Measurements from ENCODE around the gene LTBP2. TPM values are rescaled to one million over a fixed set of nuclear protein-coding genes. Genes with fewer than 3 reads are reported as not detected.
A peak's percentile ranks its signal among the peaks of the same experiment; 100 is the strongest.

Gene LTBP2
- total RNA-seq, 1 donor from 2014 or later = 14.4 TPM

DNA sequence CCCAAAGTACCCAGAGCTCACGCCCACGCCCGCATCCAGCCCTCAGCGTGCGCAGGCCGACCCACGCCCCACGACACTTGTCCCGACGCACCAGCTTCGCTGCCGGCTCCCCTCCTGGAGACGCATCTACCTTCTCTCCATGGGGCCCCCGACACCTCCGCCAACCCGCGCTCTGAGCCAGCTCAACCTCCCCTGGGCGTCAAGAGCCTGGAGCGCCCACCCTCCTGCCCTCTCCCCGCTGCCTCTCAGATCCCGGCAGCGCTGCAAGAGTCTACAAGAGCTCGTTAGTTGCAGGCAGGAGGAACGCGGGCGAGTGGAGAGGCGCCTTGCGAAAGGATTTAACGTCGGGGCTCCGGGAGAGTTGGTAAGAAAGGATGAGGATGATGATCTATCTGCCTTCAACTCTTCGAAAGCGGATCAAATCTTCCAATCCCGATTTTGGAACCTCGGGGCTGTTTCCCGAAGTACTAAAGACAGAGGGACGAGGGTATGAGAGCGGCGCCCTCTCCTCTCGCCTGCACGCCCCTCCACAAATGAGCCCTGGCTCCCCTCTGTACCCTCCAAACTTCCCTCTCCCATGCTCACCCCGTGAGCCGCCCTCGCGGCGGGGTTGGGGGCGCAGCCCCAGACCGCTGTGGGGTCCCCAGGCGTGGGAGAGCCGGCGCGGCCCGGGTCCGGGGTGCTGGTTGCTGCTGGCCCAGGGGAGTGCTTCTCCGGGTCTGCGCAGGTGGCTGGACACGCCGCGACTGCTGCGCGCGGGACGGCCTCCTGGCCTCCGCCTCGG is 979 bp downstream of the LTBP2 start:
- peak; percentile 0 for ATAC-seq

DNA sequence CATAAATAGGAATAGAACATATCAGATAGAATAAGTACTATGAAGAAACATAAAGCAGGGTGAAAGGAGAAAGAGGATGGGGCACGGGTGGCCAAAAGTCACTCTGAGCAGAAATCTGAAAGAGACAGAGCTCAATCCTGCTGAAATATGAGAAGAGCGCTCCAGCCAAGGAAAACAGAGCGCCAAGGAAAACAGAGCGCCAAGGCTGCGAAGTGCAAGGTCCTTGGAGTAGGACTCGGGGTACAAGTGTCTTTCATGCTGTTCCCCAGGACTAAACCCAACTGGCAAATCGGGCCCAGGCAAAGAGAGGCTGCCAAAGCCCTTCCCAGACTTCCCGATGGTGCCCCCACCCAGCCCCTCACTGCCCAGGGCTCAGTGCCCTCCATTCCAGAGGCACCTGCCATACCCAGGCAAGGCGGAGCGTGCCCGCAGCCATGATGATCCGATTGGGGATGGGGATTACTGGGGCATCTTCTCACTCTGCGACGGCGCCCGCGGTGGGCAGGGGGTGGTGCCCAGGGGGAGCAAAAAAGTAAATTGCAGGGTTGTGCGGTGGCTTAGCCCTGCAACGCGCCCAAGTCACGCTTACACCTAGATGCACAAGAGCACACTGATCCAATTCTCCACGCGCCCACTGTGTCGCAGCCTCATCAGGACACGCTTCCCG is 1.7 kb downstream of the LTBP2 start:
- no peak for ATAC-seq

DNA sequence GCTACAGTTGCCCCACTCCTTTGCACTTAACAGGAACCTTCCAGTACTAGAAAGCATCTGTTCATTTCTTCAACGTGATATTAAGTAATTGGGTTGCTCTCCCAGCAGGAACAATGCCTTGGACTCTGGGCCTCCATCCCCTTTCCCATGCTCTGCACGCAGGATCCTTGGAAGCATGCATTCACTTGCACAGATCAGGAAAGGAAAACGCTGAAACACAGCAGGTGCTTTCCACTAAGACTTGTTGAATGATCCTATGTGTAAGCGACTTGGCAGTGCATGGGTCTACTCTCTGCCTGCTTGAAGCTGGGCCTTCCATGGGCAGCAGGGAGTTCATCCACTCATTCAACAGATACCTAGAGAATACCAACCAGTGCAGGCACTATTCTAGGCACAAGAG is 2.3 kb downstream of the LTBP2 start:
- ATAC-seq = no peak

DNA sequence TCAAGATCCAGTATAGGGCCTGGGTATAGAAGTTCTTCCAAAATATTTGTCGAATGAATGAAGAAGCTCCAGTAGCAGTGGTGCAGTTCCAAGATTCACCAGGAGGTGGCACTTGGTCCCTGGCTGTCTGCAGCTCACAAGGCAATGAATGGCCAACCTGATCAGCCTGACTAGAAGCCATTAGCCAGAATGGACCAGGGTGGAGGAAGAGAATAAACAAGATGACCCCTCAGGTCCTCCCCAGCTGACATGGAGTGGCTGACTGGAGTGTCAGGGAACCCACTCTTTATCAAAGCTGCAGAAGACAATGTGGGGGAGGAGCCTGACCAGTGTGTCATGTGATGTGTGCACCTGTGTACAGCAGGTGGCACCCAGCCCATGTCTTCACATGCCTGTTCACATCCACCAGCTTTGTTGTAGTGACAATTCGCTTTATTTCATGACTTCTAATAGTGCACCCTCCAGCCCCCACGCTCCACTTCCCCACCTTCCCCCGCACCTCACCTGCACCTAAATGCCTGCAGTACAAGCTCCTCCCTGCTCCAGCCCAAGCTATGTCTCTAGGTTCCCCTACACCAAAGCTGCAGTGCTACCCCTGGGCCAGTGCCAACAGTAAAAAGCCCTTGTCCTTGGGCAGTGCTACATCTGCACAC is 3.0 kb downstream of the LTBP2 start:
- peak; percentile 63 for ATAC-seq

DNA sequence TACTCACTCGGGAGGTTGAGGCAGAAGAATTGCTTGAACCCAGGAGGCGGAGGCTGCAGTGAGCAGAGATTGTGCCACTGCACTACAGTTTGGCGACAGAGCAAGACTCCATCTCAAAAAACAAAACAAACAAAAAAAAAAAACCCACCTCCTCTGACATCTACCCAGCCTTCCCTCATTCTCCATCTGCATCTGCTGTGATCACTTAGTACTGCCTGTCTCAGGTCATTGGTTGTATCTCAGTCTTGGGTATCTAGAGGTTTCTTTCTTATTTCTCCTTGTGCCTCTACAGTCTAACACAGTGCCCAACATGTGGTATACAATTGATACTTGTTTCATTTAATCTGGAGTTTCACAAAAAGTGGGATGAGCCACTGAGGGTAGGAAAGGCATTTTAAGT is 5.3 kb downstream of the LTBP2 start:
- no peak for ATAC-seq

DNA sequence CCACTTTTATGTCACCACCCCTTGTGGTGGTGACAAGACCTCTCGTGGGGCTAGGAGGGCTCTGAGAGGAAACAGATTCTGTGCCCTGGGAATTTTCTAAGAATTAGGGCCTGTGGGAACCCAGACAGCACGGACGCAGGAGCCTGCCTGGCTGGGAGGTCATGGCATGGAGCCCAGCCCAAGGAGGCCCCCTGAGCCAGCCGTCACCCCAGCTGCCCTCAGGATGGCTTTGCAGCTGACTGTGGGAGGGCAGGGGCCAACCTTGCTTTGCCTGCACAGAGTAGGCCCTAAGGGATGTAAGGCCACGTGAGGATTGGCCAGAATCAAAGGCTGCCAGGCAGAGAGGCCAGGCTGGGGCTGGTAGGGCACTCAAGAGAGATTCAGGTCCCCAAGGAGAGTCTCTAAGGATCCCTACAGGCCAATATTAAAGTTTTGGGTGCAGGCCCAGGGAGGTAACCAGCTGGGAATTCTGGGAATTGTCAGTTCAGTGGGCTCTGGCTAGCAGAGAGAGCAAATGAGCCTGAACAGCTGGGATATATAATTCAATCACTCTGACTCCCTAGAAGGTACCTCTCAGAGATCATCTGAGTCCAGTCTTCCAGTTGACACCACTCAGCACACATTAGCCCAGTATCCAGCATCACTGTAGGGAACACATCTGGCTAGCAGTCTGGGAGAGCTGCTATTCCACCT is 6.4 kb downstream of the LTBP2 start:
- ATAC-seq = no peak

DNA sequence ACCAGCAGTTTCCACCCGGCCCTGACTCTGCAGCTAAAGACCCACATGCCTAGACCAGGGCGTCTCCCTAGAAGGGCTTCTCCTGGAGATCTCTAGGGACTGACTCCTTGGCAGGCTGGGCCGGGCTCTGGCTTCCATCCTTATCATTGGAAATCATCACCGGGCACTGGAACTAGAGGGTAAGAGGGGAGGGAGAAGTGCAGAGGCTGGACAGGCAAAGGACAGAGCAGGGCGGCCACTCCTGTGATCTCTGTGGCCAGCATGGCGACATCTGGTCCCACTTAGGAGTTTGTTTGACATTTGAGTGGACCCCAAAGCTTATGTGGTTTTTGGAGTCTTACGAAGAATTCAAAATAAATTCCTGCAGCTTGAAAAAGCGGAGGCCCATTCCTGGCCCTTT is 7.1 kb downstream of the LTBP2 start:
- ATAC-seq = no peak

DNA sequence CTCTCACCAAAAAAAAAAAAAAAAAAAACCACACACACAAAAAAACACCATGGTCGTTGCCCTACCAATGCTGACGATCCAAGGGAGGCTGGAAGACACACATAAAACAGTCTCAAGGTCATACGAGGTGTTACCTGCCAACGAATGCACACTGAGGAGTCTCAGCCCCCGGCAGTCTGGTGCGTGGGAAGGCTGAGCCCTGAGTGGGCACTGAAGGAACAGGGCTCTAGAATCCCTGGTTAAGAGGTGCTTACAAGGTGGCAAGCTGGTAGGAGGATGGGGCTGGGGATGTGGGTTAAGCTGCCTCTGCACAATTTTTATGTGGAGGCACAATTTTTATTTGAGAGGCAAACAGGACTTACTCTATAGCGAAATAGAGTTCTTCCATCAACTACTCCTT is 7.9 kb downstream of the LTBP2 start:
- ATAC-seq = no peak

DNA sequence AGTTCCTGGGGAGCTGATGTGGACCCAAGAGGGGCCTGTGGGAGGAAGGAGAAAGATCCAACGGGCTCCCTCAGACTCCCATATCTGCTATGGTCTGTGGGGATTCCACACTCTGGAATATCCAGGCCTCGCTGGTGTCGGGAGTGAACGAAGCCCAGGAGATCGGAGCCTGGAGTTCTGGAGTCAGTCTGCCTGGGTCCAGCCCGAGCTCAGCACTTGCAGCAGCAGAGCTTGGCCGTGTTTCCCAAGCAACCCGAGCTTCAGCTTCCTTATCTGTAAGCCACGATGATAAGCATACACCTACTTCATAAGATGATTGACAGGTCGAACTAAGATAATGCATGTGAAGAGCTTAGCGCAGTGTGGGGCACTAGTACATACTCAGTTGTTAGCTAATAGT is 10.1 kb downstream of the LTBP2 start:
- no peak for ATAC-seq

DNA sequence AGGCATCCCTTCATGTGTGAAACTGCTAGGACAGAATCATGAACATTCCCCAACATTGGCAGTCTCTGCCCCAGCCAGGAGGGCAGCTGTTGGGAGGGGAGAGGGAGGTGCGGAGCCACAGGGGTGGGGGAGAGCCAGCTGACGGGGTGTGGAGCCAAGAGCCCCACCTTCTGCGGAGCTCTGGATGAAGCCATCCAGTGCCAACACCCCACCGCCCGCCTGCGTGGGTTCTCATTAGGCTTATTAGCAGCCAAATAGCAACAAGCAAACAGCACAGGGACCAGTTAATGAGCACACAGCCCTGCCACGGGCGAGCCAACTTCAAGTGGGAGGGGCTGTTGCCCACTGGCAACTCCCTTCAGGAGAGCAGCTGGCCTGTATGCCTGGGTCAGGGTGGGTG is 12.1 kb downstream of the LTBP2 start:
- no peak for ATAC-seq

DNA sequence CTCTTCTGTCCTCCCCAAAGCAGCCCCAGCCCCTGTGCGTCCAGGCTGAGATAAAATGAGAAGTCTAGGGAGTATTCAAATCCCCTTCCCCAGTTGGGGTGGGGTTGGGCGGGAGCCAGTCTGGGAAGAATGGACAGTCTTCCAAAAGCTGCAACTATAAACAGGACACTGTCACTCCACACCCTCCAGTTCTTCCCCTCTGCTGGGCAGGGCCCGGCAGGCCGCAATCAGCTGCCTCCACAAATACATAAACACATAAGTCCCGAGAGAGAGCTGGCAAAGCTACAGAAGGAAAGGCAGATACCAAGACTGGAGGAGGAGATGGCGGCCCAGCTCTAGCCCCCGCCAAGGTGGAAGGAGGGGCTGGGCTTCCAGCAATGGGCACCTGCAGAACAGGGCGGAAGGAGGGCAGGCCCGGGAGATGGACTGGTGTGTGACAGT is 12.7 kb downstream of the LTBP2 start:
- no peak for ATAC-seq

DNA sequence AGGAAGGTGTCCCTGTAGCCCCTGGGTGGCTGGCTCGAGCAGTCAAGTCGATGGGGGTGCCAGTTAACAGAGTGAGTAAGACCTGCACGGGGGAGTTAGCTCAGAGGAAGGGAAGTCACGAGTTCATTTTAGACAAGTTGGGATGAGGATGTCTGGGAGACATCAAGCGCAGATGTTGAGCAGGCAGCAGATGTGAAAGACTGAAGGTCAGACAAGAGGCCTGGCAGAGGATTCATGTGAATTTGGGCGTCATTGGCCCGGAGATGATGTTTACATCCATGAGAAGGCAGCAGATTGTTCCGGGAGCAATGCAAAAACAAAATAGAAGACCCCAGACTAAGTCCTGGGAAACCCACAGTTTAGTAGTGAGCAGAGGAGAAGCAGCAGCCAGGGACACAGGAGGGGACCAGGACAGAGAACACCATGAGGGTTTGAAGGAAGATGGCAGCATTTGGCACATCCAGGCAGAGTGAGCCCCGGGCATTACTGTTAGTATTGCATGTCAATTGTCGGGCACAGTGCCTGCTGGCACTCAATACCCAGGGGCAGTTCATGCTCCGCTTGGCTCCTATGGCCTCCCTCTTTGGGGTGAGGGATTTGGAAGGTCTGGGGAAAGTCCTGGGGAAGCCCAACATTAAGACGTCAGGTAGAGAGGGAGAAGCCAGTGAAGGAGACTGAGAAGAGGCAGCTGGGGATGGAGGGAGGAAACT is 15.1 kb downstream of the LTBP2 start:
- ATAC-seq = no peak

DNA sequence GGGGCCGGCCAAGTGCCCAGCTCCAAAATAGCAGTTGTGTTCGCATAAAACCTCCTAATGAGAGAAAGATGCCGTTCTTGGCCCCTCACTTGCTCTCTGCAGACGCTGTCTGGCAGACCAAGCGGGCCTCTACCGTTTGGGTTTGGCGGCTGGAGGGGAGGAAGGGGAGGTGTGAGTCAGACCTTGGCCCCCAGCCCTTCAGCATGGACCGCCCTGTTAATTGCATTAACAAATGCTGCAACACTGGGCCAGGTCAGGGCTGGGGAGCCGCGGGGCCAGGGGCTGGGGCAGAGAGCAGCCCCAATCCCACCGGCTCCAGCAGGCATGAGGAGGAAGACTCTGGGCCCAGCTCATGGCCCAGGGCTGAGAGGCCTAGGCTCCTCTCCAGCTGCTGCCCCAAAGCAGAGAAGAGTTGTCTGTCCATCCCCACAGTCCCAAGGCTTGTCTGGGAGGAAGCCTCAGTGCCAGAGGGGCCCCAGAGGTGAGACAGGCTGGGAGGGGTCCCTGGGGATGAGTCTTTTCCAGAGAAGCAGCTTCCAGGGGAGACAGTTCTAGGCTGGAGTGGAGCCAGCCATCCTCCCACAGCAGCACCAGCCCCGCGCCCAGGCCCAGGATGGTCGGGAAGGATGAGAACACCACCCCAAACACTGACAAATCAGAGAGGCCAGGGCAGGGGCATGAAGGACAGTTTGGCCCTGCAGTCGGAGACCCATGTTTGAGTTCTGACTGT is 16.9 kb downstream of the LTBP2 start:
- ATAC-seq = peak; percentile 31

DNA sequence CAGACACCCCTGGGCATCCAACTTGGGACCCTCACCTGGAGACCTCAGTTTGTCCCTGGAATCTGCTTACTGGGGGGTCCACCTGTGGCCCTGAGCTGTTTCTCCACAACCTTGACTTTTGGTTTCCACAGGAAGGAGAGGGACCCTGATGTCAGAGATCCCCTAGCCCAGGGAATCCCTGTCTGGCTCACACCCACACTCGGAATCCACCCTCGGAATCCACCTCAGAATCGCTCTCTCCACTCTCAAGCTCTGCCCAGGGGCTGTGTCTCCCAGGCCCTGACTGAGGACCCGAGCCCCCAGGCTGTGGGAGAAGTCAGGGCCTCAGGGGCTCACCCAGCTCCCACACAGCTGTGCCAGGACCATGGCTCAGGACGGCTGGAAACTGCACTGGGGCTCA is 17.4 kb downstream of the LTBP2 start:
- ATAC-seq = no peak

DNA sequence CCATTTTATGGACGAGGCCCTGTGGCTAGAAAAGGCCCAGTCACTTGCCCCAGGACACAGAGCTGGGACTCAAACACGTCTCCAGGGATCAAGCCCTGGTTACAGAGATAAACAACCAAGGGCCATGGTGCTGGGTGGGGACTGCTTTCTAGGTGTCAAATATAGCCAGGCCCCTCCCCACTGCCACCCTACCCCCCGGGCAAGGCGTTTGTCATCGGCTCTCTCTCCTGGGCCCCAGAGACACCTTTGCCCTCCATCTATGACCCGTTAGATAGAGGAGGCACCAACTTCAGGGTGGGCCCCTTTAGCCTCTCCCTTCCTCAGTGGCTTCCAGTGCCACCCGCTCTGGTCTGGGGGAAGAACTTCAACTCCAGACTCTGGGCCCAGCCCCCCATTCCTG is 18.0 kb downstream of the LTBP2 start:
- no peak for ATAC-seq

DNA sequence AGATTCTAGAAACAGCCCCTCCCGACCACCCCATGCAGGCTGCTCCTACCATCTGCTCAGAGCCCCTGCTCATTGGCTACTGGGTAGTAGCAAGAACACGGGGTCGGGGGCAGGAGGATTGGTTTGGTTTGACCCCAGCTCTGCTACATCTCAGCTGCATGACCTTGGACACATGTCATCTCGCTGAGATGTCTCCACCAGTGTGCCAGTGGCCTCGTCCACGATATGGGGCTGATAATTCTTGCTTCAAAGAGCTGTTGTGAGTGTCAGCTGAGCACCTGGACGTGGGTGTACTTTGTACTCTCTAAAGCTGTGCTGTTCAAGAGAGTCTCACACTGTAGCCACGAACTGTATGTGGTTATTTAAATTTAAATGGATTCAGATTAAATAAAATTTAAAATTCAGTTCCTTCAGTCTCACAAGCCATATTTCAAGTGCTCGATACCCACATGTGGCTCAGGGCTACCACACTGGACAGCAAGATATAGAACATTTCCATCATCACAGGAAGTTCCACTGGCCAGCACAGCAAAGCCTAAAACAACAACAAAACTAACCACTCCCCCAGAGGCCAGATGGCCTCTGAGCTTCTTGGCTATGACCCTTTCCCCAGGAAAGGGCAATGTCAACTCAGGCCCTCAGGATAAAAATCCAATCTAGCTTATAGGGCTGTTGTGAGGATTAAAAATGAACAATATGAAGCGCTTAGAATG is 18.6 kb downstream of the LTBP2 start:
- no peak for ATAC-seq

DNA sequence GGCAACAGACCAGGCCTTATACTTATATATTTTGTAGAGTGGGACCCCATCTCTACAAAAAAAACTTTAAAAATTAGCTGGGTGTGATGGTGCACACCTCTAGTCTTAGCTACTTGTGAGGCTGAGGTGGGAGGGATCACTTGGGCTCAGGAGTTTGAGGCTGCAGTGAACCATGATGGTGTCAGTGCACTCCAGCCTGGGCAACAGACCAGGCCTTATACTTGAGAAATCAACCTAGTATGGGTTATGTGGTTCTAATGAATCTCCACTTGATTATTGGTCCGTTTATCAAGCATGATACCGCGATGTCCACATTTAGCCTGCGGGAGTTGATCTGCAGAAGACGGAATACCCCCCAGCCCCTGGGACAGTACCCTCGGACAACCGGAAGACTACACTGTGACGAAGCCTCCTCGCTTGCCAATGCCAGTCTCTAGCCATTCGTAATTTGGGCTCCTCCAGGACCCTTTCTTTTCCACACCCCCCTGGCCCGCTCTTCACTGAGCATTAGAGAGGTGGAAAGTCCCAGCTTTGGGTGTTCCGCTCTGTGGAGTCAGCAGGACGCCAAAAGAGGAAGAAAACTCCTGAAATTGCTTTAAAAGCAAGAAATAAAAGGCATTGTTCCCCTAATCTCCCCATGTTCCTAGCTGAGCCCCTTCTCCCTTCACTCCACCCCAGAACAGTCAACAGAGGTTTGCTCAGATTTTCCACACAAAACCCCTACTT is 19.4 kb downstream of the LTBP2 start:
- no peak for ATAC-seq

DNA sequence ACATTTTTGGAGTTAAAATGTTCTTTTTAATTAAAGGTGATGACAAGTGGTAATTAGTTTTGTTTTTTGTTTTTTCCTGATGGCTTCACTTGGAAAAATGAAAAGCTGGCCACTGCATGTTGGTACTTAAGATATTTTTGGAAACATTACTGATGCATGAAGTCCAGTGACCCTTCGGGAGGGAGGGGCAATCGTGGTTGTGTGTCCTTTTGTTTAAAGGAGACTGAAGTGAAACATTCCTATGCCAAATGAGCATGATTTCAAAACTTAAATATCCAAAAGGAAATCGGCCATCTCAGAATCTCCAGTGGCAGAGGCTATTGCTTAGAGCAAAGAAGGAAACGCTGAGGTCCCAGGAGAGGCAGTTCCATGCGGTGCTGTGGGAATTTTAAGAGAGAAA is 20.1 kb downstream of the LTBP2 start:
- no peak for ATAC-seq

DNA sequence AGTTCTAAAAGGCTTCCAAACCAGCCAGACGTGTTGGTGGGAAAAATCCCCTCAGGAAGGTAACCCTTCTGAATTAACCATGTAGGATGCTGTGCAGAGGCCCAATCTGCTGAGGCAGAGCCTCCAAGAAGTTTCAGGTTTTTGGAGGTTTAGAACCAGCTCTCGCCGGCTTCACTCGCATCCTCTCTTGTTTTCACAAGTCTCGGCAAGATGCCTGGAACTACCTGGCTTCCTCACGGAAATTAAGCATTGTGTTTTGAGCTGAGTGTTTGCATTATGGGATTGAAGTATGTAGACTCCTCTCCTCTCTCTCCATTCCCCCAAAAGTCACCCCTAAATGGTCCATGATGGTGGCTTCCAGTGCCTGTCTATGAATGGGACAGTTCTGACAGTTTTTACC is 20.6 kb downstream of the LTBP2 start:
- ATAC-seq = peak; percentile 6

DNA sequence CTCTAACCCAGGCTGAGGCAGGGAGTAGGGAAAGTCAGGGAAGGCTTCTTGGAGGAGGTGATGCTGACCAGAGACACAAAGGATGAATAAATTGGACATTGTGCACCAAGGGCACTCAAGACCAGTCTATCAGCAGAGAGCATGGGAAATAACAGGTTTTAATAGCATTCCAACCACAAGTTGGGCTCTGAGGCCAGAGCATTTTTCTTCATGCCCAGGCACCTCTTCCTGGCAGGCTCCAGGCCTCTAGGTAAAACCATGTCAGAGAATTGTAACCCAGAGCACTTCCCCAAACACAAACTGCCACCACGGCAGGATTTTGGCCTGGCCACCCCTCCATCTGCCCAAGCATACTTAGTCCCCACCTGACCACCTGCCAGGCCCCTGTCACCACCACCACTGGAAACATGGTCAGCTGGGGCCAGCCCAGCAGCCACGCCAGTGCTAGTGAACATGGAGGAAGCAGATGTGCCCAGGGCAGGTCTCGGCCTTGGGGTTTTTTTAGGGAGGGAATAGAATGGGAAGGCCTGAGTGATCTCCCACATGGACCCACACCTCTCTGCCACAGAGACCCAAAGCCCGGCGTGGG is 22.7 kb downstream of the LTBP2 start:
- no peak for ATAC-seq

Data from esophagus mucosa (tissue), 1 donor.